A549 treated with RU486 at 1 μM for 4 hours (cell line): Measurements from ENCODE around the gene TMEM120B. TPM values are rescaled to one million over a fixed set of nuclear protein-coding genes. Genes with fewer than 3 reads are reported as not detected.

Source experiments
- total RNA-seq: library from RNA; stranded (reverse); fragments of 200-300 nt; extraction: Qiagen RNA extraction; gene quantifications from 5 replicates; pipeline ENCODE4 v1.2.3, GENCODE V29; 2022; ENCODE audit warnings: low read depth

Gene TMEM120B
- total RNA-seq = 7.9 to 13.0 TPM (median 11.8 TPM) in 5 replicates

DNA sequence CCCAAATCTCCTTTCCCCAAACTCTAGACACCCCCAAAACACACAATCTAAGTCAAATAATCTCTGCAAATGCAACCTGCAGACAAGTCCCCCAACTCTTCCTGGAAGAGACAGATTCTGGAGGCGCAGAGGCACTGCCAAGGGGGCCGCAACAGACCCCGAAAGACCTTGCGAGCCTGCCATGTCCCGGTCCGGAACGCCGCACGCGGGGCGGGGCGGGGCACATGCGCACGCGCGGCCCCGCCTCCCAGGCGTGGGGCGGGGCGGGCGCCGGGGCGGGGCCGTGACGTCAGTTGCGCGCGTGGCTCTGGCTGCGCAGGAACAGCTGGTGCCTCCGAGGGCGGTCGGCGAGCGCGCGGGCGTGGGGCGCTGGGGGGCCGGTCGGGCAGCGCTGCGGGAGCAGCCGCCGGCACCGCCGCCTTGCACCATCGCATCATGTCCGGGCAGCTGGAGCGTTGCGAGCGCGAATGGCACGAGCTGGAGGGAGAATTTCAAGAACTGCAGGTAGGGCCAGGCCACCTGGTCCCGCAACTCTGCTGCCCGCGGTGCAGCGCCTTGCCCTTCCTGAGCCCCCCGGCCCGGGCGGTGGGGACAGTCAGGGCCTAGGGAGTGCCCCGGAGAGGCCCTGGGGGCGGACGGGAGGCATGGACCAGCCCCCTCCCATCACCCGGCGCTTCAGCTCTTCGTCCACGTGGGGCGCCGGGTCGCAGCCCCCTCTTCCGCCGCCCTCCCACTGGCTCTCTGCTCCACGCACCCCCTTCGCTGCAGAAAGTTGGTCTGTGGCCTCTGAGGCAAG, at the start of gene TMEM120B:
Gene TMEM120B (plus strand): TSS at position 292 of the 796 bp plus-strand sequence. CDS start 144 bp downstream, at position 436.

GRCh38 chr12:121669521-121669900, 43.0 kb upstream of the TMEM120B start, which contains the start of gene MORN3:
MORN3 (minus strand) TSS chr12:121669654; CDS start chr12:121669483, 171 bp downstream.

GRCh38 chr12:121793440-121793837, 80.9 kb downstream of the TMEM120B start, which contains the start of gene RHOF:
RHOF (minus strand) TSS chr12:121793688; CDS start chr12:121793633, 55 bp downstream.

DNA sequence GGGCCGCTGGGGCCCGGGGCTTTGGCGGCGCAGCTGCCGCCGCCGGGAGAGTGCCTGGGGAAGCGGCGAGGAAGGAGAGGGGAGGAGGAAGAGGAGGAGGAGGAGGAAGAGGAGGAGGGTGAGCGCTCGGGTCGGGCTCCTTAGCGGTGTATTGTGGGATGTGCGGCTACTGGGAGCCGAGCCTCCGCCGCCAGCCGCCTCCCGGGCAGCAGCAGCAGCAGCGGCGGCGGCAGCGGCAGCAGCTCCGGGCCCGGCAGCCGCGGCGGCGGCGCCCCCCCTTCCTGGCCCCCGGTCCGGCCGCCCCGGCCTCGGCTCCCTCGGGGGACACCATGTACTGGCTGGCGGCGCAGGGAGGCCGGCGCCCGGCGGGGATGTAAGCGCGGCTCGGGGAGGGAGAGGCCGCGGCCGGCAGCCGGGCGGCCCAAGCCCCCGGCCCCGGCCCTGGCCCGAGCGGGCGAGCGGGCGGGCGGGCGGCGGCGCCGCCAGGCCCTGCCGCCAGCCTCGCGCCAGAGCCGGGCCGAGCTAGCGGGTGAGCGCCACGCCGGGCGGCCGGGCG, 91.4 kb downstream of the TMEM120B start, which contains the start of gene SETD1B:
Gene SETD1B (plus strand): TSS at position 149 of the 556 bp plus-strand sequence. CDS start 729 bp downstream, outside the sequence.

Other genes starting within 250 kb of the TMEM120B start
- 18.4 to 24.1 TPM (median 22.3 TPM) in 5 replicates for gene KDM2B, start 131.7 kb upstream of the TMEM120B start, total RNA-seq
- gene ORAI1, start 86.2 kb upstream of the TMEM120B start, total RNA-seq = 24.4 to 44.1 TPM (median 43.1 TPM) in 5 replicates
- 0.27 to 0.56 TPM (median 0.30 TPM) in 5 replicates for gene MORN3, start 43.1 kb upstream of the TMEM120B start, total RNA-seq
- 163 to 224 TPM (median 192 TPM) in 5 replicates for gene RHOF, start 80.9 kb downstream of the TMEM120B start, total RNA-seq
- 11.4 to 15.8 TPM (median 14.5 TPM) in 5 replicates for gene SETD1B, start 91.3 kb downstream of the TMEM120B start, total RNA-seq
- 1.1 to 2.0 TPM (median 1.6 TPM) in 5 replicates for gene HPD, start 146.1 kb downstream of the TMEM120B start, total RNA-seq
- gene PSMD9, start 176.0 kb downstream of the TMEM120B start, total RNA-seq = 120 to 168 TPM (median 124 TPM) in 5 replicates
- gene CFAP251, start 205.8 kb downstream of the TMEM120B start, total RNA-seq = 0.85 to 1.7 TPM (median 0.95 TPM) in 5 replicates